Prostate gland (tissue), 2 donors: ENCODE results near the gene TMEM271. TPM values are rescaled to one million over a fixed set of nuclear protein-coding genes. Genes with fewer than 3 reads are reported as not detected.

Experiments
- DNase-seq: peaks from one replicate; pipeline ENCODE4 v3.0.0-alpha.2; 2019; ENCODE audit warnings: low spot score
- H3K27ac ChIP-seq, 2 donors: fragments of 200-600 bp; sonication (generic); 2 replicates each; pipeline ENCODE4 v1.5.1; 2017 to 2019
- H3K27me3 ChIP-seq: fragments of 200-600 bp; sonication (generic); replicated peaks from 2 replicates; pipeline ENCODE4 v1.5.1; 2019; ENCODE audit not compliant: insufficient read depth
- H3K36me3 ChIP-seq, 2 donors: fragments of 200-600 bp; sonication (generic); 1 replicate in 1 of 2; 2 replicates in 1 of 2; pipeline versions ENCODE4 v1.5.1 to v1.8.1; 2017 to 2019
- H3K4me1 ChIP-seq: fragments of 200-600 bp; sonication (generic); replicated peaks from 2 replicates; pipeline ENCODE4 v1.5.1; 2019
- H3K4me3 ChIP-seq, 2 donors: fragments of 200-600 bp; sonication (generic); 2 replicates each; pipeline ENCODE4 v1.5.1; 2017 to 2019
- H3K9me3 ChIP-seq: fragments of 200-600 bp; sonication (generic); 2 replicates; pipeline ENCODE4 v1.5.1; 2017
- CTCF ChIP-seq, 4 experiments: fragments of 200-600 bp in 2 of 4; fragments of 450-650 bp in 2 of 4; sonication (generic) in 2 of 4; IDR thresholded peaks; 1 replicate in 3 of 4; 2 replicates in 1 of 4; pipeline ENCODE4 v1.5.1; 2016 to 2019; ENCODE audit warnings: antibody characterized with exemption in 4 of 4, mild to moderate bottlenecking in 2 of 4, moderate library complexity in 2 of 4
- POLR2A ChIP-seq: fragments of 450-650 bp; IDR thresholded peaks from one replicate; pipeline ENCODE4 v1.6.1; 2016; ENCODE audit warnings: antibody characterized with exemption, mild to moderate bottlenecking
- POLR2AphosphoS5 ChIP-seq: sonication (generic); formaldehyde crosslinking; IDR thresholded peaks from one replicate; pipeline ENCODE4 v1.6.1; 2017; ENCODE audit warnings: antibody characterized with exemption
- WGBS: methylation state at CpG from one replicate; pipeline ENCODE4 v1.1.5; 2018; 5-methylcytosine and 5-hydroxymethylcytosine counted together
- intact Hi-C: fragments of 100-400 bp; cut with DNase I; formaldehyde crosslinking; loops from one replicate; pipeline ENCODE4 v1.14.2; 2022
- total RNA-seq, 2 donors: library from RNA; depleted of rRNA; stranded (reverse); fragments of >200 nt; gene quantifications; one replicate each; pipeline ENCODE4 v1.1.0, GENCODE V29; 2016

The TMEM271 gene
- total RNA-seq, 2 donors from 2014 or later = 0.91 TPM; not detected in 1

- H3K27me3 ChIP-seq = no peaks in the 10 kb centered on the region
- no peaks in the 10 kb centered on the region for H3K36me3 ChIP-seq
- WGBS = 91% methylated on average over 8 of the region's 9 CpGs
- H3K4me1 ChIP-seq = no peaks in the 10 kb centered on the region
- H3K9me3 ChIP-seq = no peaks in the 10 kb centered on the region
- DNase-seq = no peak
- H3K4me3 ChIP-seq = no peak overlapping the region
- intact Hi-C loops = no loop called here
- no peak overlapping the region for H3K27ac ChIP-seq
- no peak for TF ChIP-seq POLR2A
- TF ChIP-seq POLR2AphosphoS5 = no peak
- TF ChIP-seq CTCF (IDR thresholded peaks at IDR 0.05) = no peak
These were observed 31.5 kb downstream of the TMEM271 start for GRCh38 chr4:544386-545105.

GRCh38 chr4:541271-541670 is 34.8 kb downstream of the TMEM271 start:
- WGBS = 73% methylated on average over 3 of the region's 3 CpGs
- no peak overlapping the region for H3K27ac ChIP-seq
- H3K9me3 ChIP-seq = no peaks in the 10 kb centered on the region
- no peaks in the 10 kb centered on the region for H3K27me3 ChIP-seq
- H3K36me3 ChIP-seq = no peaks in the 10 kb centered on the region
- no peak for DNase-seq
- H3K4me1 ChIP-seq = no peaks in the 10 kb centered on the region
- no peak for TF ChIP-seq CTCF (IDR thresholded peaks at IDR 0.05)
- TF ChIP-seq POLR2AphosphoS5 = no peak
- no peak for TF ChIP-seq POLR2A
- intact Hi-C loops = no loop called here
- H3K4me3 ChIP-seq = no peak overlapping the region

GRCh38 chr4:538542-539142 is 37.5 kb downstream of the TMEM271 start:
- WGBS = 96% methylated on average over 8 of the region's 8 CpGs
- H3K27ac ChIP-seq = no peak overlapping the region
- no peaks in the 10 kb centered on the region for H3K27me3 ChIP-seq
- no peaks in the 10 kb centered on the region for H3K4me1 ChIP-seq
- DNase-seq = no peak
- H3K9me3 ChIP-seq = no peaks in the 10 kb centered on the region
- H3K36me3 ChIP-seq = peaks cover 0 to 6% of the 10 kb centered on the region in 2 donors
- intact Hi-C loops = no loop called here
- no peak overlapping the region for H3K4me3 ChIP-seq
- TF ChIP-seq CTCF (IDR thresholded peaks at IDR 0.05) (no peak), POLR2AphosphoS5 (no peak), POLR2A (no peak)

- no peaks in the 10 kb centered on the region for H3K9me3 ChIP-seq
- no peak overlapping the region for H3K4me3 ChIP-seq
- intact Hi-C loops = no loop called here
- H3K4me1 ChIP-seq = no peaks in the 10 kb centered on the region
- WGBS = 90% methylated on average over 21 of the region's 21 CpGs
- no peak for DNase-seq
- peaks cover 0 to 11% of the 10 kb centered on the region in 2 donors for H3K36me3 ChIP-seq
- no peak for TF ChIP-seq CTCF (IDR thresholded peaks at IDR 0.05)
- no peak for TF ChIP-seq POLR2AphosphoS5
- no peak for TF ChIP-seq POLR2A
- H3K27ac ChIP-seq = no peak overlapping the region
- no peaks in the 10 kb centered on the region for H3K27me3 ChIP-seq
These were observed 38.4 kb downstream of the TMEM271 start for GRCh38 chr4:537436-538264.
